NCI-H1092 treated with DMSO at 0.1 percent for 48 hours (cell line): ENCODE measurements around the gene DPEP2NB.
"Not testable (repeated sequence)": the region's sequence is repeated elsewhere in the genome, so short reads cannot be mapped to it uniquely, and the experiment has no call there.

Source experiments
- DNase-seq: peaks from one replicate; lab custom pipeline; 2025; lab: John Stamatoyannopoulos, UW

DPEP2NB gene

DNA sequence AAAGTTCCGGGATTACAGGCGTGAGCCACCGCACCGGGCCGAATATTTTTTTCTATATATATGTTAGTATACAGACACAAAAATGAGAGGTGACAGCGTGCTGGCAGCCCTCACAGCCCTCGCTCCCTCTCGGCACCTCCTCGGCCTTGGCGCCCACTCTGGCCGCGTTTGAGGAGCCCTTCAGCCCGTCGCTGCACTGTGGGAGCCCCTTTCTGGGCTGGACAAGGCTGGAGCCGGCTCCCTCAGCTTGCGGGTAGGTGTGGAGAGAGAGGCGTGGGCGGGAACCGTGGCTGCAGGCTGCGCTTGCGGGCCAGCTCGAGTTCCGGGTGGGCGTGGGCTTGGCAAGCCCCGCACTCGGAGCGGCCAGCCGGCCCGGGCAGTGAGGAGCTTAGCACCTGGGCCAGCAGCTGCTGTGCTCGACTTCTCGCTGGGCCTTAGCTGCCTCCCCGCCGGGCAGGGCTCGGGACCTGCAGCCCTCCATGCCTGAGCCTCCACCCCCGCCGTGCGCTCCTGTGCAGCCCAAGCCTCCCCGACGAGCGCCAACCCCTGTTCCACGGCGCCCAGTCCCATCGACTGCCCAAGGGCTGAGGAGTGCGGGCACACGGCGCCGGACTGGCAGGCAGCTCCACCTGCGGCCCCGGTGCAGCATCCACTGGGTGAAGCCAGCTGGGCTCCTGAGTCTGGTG lies 33.6 kb downstream of the DPEP2NB start:
- DNase-seq, result no peak

DNA sequence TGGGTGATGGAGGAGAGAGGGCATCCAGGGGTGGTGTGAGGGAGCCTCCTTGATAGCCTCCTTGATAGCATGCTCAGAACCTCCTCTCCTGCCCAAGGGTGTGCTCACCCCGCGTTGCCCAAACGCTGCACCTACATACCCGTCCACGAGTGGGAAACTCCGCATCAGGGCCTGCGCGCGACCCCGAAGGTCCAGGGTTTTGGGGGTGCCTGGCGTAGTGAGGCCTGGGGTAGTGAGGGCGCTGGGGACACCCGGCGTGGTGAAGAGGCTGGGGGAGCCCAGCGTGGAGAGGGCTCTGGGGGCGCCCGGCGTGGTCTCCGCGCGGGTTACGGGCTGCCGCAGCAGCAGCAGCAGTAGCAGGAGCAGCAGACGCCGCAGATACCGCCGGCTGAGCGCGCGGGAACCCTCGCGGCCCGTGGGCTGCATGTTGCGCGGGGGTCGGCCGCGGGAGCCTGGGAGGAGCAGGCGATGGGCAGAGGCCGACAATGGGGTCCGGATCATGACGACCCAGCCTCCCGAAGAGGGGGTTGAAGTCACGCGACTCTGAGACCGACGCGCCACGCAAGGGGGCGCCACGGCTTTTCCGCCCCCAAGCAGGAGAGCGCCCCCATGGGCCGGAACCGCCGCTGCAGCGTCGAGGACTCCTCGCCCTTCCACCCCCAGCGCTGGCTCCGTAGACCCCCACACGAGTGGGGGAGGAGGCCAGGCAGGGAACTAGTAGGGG lies 35.6 kb downstream of the DPEP2NB start, which contains the start of gene DPEP3:
Gene DPEP3 (minus strand): TSS at position 545 of the 724 bp plus-strand sequence. CDS start 119 bp downstream, at position 426.
- no peak for DNase-seq

DNA sequence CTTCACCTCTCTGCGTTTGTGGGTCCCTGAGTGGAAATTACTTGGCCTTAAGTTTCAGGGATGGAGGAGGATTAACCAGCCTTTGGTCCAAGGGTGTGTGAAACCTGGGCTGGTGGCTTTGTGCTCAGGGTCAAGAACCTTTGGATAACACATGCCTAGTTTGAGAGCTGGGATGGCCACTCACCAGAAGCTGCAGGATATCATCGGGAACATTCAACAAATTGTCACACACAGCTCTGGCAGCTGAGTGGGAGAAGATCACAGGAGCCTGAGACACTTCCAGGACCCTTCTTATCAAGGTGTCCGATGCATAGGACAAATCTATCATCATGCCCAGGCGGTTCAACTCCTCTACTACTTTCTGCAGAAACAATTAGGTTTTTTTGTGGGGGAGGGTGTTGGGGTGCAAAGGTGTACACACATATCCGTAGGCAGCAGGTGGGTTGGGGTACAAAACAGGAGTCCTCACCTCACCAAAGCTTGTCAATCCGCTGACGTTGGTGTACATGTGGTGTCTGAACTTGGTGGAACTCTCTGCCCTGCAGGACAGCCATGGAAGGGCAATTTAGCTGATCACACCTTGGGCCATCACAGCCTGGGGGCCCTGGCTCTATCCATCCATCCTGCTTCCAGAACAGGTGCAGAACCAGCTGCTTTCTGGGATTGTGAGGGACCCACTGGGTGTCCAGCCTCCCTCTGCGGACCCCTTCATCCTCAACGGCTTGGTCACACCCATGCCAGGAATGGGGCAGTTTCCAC lies 38.1 kb downstream of the DPEP2NB start:
- no peak for DNase-seq

DNA sequence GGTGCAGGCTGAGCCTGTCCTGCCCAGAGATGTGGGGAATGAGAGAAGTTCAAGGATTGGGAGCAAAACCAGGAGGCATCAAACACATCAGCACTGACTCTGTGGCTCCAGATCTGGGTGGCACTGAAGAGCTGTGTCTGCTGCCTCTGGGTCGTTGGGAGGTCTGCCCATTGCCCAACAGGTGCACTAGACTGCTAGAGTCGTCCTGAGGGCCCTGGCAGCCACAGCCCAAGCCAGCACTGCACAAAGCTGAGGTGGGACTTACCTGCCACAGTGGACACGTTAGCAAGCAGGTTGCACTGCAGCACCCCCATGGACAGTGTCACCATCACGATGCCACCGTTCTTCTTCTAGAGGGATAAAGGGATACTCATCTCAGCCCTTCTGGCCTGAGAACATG lies 38.7 kb downstream of the DPEP2NB start:
- DNase-seq, result no peak

DNA sequence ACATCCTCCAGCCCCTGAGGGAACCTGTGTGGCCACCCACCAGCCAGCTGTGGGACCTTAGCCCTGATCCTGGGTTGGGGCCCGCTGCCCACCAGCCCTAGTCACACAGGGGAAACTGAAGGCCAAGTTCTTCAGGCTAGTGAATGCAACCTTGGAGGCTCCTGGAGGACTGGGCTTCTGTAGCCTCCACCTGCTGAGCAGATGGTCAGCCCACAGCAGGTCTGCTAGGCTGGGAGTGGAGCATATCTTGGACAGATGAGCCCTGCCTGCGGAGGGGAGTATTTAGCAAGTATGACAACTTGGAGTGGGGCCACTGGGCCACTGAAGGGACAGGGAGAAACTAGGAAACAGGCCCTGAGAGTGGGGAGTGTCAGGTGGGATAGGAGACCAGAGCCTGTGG lies 39.5 kb downstream of the DPEP2NB start:
- no peak for DNase-seq

DNA sequence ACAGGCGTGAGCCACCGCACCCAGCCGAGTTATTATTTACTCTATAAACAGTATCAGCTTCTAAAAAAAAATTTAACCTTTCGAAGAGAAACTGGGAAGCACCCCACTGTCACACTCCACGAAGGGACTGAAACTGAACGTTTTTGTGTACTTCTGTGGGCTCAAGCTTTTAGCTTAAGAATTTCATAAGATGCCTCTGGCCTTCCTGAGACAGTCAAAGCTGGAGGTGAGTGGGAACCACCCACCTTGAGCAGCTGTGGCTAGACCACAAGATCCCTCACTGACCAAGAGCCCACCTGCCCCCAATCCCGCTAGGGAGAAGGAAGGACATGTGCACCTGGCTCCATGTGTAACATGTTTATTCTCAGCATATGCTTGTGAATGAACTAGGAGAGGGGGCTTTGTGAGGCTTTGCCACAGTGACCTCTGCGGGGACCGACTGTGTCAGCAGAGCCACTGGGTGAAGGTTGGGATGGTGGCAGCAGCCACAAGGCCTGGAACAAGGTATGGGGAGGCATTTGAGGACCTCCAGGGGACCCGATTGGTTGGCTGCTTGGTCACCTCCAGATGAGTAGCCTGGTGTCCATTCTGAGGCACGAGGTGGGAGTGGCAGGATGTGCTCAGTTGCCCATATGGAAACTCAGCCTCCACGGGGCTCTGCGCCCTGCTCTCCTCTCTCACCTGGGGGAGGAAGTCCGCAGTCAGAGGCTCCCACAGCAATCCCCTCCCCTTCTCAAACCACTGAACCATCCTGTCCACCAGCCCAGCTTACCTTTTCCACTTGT lies 40.2 kb downstream of the DPEP2NB start:
- no peak for DNase-seq

DNA sequence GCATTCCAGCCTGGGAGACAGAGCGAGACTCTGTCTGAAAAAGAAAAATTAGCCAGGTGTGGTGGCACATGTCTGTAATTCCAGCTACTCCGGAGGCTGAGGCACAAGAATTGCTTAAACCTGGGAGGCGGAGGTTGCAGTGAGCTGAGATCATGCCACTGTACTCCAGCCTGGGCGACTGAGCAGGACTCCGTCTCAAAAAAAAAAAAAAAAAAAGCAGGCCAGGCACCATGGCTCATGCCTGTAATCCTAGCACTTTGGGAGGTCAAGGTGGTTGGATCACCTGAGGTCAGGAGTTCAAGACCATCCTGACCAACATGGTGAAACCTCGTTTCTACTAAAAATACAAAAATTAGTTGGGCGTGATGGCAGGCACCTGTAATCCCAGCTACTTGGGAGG lies 43.4 kb downstream of the DPEP2NB start:
- DNase-seq, result not testable (repeated sequence)

DNA sequence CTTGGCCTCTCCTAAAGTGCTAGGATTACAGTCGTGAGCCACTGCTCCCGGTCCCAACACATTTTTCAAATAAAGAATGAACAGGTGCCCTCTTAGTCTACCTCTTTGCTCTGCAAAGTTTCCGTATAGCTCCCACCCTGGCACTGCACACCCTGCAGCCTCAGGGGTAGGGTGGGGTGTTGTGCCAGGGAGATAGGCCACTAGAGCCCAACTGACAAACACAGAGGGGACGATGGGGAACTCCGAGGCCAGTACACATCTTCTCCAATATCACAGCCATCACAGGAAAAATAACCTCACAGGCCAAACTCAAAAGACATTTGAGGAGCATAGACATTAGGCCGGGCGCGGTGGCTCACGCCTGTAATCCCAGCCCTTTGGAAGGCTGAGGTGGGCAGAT lies 44.6 kb downstream of the DPEP2NB start:
- no peak for DNase-seq

DNA sequence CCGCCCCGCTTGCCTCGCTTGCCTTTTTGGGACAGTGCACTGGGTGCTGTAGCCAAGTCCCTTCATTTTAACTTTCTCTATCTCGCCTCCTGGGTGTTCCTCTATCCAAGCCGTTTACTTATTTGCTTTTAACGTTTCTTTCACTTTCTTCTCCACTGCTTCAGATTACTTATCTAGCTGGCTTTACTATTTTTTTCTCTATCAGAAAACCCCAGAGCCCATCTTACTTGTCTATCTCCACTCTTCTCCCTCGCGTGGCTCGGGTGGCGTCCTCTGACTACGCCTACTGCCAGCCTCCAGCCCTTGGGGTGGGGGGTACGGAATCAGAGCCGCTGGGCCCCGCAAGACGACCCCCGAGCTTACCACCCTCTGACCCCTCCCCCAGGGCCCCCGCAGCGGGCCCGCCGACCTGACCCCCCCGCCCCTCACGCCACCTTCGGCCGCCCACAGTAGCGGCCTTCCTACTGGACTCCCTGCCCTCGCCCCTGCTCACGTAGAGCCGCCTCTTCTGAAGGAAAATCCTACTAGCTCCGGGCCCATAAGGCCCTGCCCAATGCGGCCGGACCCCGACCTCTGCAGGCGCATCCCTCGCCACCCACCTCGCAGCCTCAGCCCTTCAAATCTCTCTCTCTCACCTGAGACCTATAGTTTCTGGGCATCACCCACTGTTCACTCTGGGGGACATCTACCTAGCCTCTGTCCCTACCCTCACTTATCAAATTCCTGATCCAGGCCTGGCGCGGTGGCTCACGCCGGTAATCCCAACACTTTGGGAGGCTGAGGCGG lies 46.3 kb downstream of the DPEP2NB start:
- no peak for DNase-seq

DNA sequence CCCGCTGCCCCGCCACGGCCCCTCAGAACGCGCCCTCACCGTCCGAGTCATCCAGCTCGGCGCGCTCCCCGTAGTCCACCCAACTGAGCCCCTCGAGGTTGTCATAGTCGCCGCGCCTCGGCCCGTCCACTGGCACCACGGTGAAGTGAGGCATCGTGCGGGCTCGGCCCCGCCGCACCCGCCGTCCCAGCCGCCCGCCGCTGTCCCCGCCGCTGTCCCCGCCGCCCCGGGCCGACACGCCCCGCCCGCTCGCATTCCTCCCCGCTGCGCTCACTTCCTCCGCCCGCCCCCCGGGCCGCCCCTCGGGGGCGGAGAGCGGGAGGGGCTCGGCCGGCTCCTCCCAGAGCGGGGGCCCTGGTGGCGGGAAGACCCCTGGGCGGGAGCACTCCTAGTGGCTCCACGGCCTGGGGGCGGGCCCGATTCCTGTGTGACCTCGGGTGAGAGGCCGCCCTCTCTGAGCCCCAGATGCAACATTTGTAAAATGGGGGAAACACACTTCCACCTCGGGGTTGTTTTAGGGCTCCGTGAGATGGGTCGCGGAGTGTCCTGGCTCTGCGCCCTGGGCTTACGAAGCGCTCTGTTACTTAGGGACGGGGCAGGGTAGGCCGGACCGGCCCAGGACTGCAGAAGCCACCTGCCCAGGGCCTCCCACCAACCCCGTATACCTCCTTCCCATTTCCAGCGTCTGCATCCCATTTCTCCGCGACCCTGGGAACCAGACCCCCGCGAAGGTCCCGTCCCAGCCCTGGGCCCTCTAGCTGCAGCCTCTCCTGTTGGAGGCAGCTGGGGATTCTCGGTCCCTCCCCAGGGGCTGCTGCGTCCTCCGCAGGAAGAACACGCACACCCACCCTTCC lies 47.1 kb downstream of the DPEP2NB start, which contains the start of gene SLC12A4:
Gene SLC12A4 (minus strand): TSS at position 238 of the 854 bp plus-strand sequence. CDS start 84 bp downstream, at position 154.
- DNase-seq, result no peak

DNA sequence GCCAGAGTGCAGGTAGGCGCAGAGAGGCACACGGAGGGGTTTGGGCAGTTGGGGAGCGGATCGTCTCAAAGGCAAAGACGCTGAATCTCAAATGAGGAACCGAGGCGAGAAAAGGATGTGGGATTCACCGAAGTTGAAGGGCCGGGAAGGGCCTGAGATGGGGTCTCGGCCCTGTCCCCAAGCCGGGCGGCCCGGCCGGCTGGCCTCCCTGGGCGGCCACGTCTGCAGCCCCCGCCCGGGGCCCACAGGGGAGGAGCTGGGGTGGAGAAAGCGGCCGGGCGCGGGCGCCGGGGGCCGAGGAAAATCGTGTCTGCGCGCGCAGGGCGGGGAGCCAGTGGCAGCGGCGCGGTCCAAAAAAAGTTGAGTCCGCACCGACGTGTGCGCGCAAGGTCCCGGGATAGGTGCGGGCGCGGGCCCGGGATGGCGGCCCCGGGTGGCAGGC lies 47.7 kb downstream of the DPEP2NB start:
- no peak for DNase-seq

DNA sequence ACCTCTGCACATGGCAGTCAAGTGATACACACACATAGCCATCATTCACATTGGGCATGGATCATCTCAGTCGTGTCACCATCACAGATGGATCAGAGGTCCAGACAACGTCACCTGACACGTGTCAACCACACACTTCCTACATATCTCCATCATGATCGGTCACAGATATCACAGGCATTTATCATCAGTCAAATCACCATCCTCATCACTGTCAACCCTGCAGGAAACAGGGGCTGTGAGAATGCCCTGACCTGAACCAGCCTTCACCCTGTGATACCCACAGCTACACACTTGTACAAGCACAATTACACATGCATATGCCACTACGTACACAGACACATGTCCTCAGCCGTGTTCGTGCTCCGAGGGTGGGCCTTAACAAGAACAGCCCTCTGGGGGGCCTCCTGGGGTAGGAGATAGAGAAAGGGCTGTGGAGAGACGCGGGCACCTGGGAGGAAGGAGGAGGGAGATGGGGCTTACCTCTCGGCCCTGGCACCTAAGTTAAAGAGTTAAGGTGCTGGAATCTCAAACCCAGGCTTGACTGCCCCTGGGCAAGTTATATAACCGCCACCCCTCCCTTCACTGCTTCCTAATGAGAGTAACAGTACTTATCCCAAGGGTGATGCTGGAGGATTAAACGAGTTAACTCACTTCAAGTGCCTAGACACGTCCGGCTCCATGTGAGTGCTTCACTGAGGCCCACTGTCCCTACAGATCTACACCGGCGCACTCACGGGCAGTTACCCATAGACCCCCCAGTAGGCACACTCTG lies 48.3 kb downstream of the DPEP2NB start:
- DNase-seq, result no peak

DNA sequence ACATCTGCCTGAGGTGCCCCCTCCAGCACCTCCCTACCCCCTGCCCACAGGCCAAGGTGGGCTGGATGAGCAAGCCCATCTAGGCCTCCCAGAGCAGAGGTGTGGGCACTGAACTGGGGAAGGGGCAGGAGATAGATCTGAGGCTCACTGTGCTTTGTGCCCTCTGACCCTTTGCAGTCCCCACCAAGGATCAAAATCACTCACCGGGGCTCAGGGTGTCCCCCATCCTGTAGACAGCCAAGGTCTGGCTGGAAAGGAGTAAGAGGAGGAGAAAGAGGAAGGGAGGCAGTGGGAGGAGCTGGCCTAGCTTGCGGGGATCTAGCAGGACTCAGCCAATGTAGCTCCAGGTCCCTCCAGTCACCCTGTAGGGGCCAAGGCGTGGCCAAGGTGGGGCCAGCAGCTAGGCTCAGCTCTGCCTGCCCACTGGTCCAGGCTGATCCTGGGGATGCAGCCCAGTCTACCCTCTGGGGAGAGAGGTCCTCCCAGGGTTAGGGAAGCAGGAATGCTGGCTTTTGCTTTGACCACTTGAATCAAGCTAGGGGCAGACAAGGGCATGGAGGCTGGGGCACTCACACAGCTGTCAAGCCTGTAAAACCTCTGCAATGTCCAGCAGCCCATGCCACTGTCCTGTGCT lies 49.0 kb downstream of the DPEP2NB start:
- no peak for DNase-seq

DNA sequence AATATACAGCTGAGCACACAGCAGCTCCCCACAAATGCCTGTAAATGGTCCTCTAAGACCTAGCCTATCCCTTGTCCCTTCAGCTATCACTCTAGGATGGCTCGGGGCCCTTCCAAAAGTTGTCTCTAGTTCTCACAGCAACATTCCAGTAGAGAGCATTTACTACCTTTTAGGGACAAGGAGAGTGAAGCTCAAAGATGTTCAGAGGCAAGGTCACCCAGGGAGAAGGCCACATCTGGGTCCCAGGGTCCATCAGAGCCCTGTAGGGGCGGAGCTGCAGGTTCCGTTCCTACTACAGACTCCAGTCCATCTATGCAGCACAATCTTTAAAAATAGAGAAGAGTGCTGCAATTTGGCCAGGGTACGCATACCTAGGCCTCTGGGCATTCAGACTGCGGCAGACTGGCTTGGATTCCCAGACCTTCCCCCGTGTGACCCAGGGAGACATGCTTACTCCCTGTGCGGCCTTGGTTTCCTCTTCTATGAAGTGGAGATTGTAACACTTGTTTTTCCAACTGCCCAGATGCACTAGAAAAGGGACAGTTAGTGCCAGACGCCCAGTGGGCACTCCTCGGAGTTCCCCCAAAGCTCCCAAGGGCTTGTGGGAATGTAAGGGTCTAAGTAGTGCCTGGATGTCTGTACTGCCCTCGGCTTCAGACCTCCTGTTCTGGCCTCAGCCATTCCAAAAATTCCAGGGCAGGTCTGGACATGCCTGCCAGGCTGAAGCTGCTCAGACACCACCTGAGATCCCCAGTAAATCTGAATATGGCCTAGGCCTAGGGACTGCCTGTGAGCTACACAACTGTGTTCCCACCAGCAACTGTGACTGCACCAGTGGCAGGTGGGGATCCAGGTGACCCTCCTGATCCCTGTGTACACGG lies 49.8 kb downstream of the DPEP2NB start:
- DNase-seq, result no peak

DNA sequence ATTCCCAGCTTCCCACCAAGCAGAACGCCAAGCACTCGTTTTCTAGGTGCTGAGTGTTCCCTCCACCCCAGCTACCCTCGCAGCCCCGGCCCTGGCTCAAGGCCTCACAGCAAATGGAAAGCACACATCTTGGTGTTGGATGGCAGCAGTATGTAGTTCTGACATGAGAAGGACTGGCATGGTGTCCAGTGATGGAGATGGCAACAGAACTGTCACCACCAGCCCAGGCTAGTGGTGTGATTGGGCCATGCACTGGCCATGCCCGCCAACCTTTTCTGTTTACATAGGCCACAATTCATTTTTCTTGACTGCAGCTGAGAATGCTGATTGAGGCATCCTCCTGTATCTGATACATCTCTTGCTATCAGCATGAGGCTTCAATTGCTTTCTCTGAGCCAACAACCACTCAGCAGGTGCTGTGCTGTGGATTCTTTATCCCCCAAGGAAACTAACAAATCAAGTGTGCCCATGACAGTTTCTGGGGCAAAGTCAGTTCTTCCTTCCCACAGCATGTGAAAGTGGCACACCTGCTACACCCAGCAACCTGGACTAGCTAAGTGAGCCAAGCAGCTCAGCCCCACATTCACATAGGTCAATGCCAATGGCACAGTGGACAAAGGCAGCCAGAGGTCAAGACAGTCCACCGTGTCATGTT lies 51.1 kb downstream of the DPEP2NB start:
- DNase-seq, result no peak

DNA sequence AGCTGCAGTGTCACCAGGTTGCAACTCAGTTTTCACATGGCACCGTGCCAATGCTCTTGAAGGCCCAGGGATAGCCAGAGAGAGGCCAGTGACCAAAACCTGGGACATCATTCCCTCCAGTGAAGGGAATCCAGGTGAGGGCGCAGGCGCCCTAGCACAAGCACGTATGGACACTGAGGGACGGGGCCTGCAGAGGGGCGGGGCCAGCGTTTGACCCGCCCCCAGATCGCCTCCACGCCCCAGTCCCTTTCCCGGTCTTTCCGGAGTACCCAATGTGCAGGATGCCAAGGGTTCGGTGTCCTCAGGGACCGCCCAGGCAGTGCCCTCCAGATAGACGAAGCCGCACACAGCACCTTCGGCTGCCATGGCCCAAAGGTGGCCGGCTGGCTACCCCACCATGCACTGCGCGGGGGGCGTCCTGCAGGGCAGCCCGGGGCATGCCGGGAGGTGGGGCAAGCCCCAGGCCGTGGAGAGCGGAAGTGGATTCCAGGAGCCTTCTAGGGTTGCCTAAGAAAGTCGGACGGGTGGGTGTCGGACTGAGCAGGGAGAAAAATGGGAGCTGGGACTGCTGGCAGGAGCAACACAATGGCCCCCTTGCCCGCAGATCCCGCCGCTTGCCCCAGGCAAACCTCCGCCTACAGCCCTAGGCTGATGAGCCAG lies 51.9 kb downstream of the DPEP2NB start:
- no peak for DNase-seq
